SK-N-SH (cell line): ENCODE results near the gene DNAJB9. TPM values are rescaled to one million over a fixed set of nuclear protein-coding genes. Genes with fewer than 3 reads are reported as not detected.

Experiments
- CTCF ChIA-PET: fragments of 300-600, 350-600 bp; formaldehyde crosslinking; extraction: SDS; loops from one replicate; lab custom pipeline; 2021; lab: Yijun Ruan, JAX
- POLR2A ChIA-PET: fragments of 350-600 bp; sonication (Branson Sonifier 250); formaldehyde crosslinking; extraction: SDS; loops from one replicate; lab custom pipeline; 2020; ENCODE audit warnings: antibody characterized with exemption, inconsistent platforms; lab: Yijun Ruan, JAX
- DNase-seq: peaks from one replicate; pipeline ENCODE4 v3.0.0; 2012
- H2AFZ ChIP-seq: fragments of 200-600 bp; sonication (generic); 2 replicates; pipeline ENCODE4 v1.8.1; 2016; ENCODE audit warnings: antibody characterized with exemption, mild to moderate bottlenecking, low read depth
- H3F3A ChIP-seq: fragments of 200-600 bp; sonication (generic); replicated peaks from 2 replicates; pipeline ENCODE3; 2016; ENCODE audit warnings: antibody characterized with exemption, mild to moderate bottlenecking; ENCODE audit not compliant: insufficient read depth
- H3K27ac ChIP-seq, 2 experiments: fragments of 200-500 bp in 1 of 2; fragments of 200-600 bp in 1 of 2; sonication (Bioruptor generic) in 1 of 2; sonication (generic), shearing (Covaris generic) in 1 of 2; 2 replicates each; pipeline versions ENCODE4 v1.5.1 to v1.6.1; 2014 to 2016; ENCODE audit warnings: low read depth in 2 of 2, inconsistent platforms in 1 of 2, low read length in 1 of 2, mild to moderate bottlenecking in 1 of 2, mixed read lengths in 1 of 2
- H3K27me3 ChIP-seq: fragments of 200-600 bp; sonication (generic), shearing (Covaris generic); 2 replicates; pipeline ENCODE4 v1.6.1; 2016; ENCODE audit warnings: mixed run types; ENCODE audit not compliant: insufficient read depth
- H3K36me3 ChIP-seq, 2 experiments: fragments of 200-500 bp in 1 of 2; fragments of 200-600 bp in 1 of 2; sonication (Bioruptor generic) in 1 of 2; sonication (generic) in 1 of 2; replicated peaks in 1 of 2; 2 replicates each; pipeline versions ENCODE3 to v1.5.1; 2014 to 2016; ENCODE audit warnings: low read length in 1 of 2, mild to moderate bottlenecking in 1 of 2; ENCODE audit not compliant: insufficient read depth in 2 of 2, control insufficient read depth in 1 of 2
- H3K4me1 ChIP-seq, 2 experiments: fragments of 200-500 bp in 1 of 2; fragments of 200-600 bp in 1 of 2; sonication (Bioruptor generic) in 1 of 2; sonication (generic), shearing (Covaris generic) in 1 of 2; 2 replicates each; pipeline versions ENCODE4 v1.5.1 to v1.6.1; 2014 to 2016; ENCODE audit warnings: low read depth in 1 of 2, low read length in 1 of 2, mixed run types in 1 of 2; ENCODE audit not compliant: insufficient read depth in 2 of 2, control insufficient read depth in 1 of 2
- H3K4me2 ChIP-seq: fragments of 200-600 bp; sonication (generic), shearing (Covaris generic); 2 replicates; pipeline ENCODE4 v1.6.1; 2017; ENCODE audit warnings: mixed run types
- H3K4me3 ChIP-seq, 2 experiments: fragments of 200-500 bp in 1 of 2; fragments of 200-600 bp in 1 of 2; sonication (Bioruptor generic) in 1 of 2; sonication (generic), shearing (Covaris generic) in 1 of 2; 2 replicates each; pipeline versions ENCODE4 v1.5.1 to v1.8.1; 2014 to 2016; ENCODE audit warnings: low read depth in 2 of 2, inconsistent platforms in 1 of 2, low read length in 1 of 2, mild to moderate bottlenecking in 1 of 2, mixed read lengths in 1 of 2, moderate library complexity in 1 of 2
- H3K79me2 ChIP-seq: fragments of 200-600 bp; sonication (generic); 2 replicates; pipeline ENCODE4 v1.8.1; 2017; ENCODE audit warnings: mild to moderate bottlenecking; ENCODE audit not compliant: insufficient read depth
- H3K9ac ChIP-seq: fragments of 200-600 bp; sonication (generic); 2 replicates; pipeline ENCODE4 v1.6.1; 2017; ENCODE audit warnings: mixed run types
- H3K9me2 ChIP-seq: fragments of 200-600 bp; sonication (generic); 2 replicates; pipeline ENCODE4 v1.6.1; 2017; ENCODE audit warnings: mixed run types
- H3K9me3 ChIP-seq: fragments of 200-600 bp; sonication (generic); 2 replicates; pipeline ENCODE4 v1.6.1; 2017; ENCODE audit warnings: mixed run types, mild to moderate bottlenecking, moderate library complexity
- H4K20me1 ChIP-seq: fragments of 200-600 bp; sonication (generic); 2 replicates; pipeline ENCODE4 v1.6.1; 2017; ENCODE audit warnings: mild to moderate bottlenecking, mixed run types; ENCODE audit not compliant: insufficient read depth
- CHD2 ChIP-seq: fragments of 150-350 bp; IDR thresholded peaks from 2 replicates; pipeline ENCODE4 v1.6.1; 2018; ENCODE audit warnings: low read length; ENCODE audit not compliant: partially characterized antibody
- CTCF ChIP-seq: fragments of 200-600 bp; sonication (generic); IDR thresholded peaks from 2 replicates; pipeline ENCODE4 v1.6.1; 2017; ENCODE audit warnings: antibody characterized with exemption, mild to moderate bottlenecking, moderate library complexity
- EP300 ChIP-seq, 2 experiments: IDR thresholded peaks; 2 replicates each; pipeline versions ENCODE4 v1.4.0 to v1.6.1; 2012; ENCODE audit warnings: borderline replicate concordance in 1 of 2, low read depth in 1 of 2, low read length in 1 of 2
- EZH2phosphoT487 ChIP-seq: fragments of 200-600 bp; sonication (generic); IDR thresholded peaks from 2 replicates; pipeline ENCODE4 v1.6.1; 2017; ENCODE audit warnings: low read depth, mixed run types, mild to moderate bottlenecking, antibody characterized with exemption, moderate library complexity, borderline replicate concordance
- FOSL2 ChIP-seq: IDR thresholded peaks from 2 replicates; pipeline ENCODE4 v1.4.0; 2012; ENCODE audit warnings: low read depth, mild to moderate bottlenecking, moderate library complexity, borderline replicate concordance
- FOXM1 ChIP-seq: IDR thresholded peaks from 2 replicates; pipeline ENCODE4 v1.4.0; 2012; ENCODE audit warnings: low read depth, mild to moderate bottlenecking
- GABPA ChIP-seq: IDR thresholded peaks from 2 replicates; pipeline ENCODE4 v1.4.0; 2012; ENCODE audit warnings: low read depth, mild to moderate bottlenecking
- GATA2 ChIP-seq: sonication (generic); formaldehyde crosslinking; IDR thresholded peaks from 2 replicates; pipeline ENCODE4 v1.5.0; 2020; ENCODE audit warnings: mild to moderate bottlenecking, missing genetic modification reagents
- JUND ChIP-seq: IDR thresholded peaks from 2 replicates; pipeline ENCODE4 v1.4.0; 2012
- MXI1 ChIP-seq: IDR thresholded peaks from 2 replicates; pipeline ENCODE4 v1.6.1; 2012; ENCODE audit warnings: mild to moderate bottlenecking, low read depth, low read length, improper control_type of control experiment
- NFIC ChIP-seq: IDR thresholded peaks from 2 replicates; pipeline ENCODE4 v1.4.0; 2012; ENCODE audit warnings: borderline replicate concordance
- NRF1 ChIP-seq: IDR thresholded peaks from 2 replicates; pipeline ENCODE4 v1.6.1; 2012; ENCODE audit warnings: low read depth, mild to moderate bottlenecking, low read length
- RAD21 ChIP-seq: IDR thresholded peaks from 2 replicates; pipeline ENCODE4 v1.6.1; 2012; ENCODE audit warnings: mild to moderate bottlenecking, low read length
- REST ChIP-seq: IDR thresholded peaks from 2 replicates; pipeline ENCODE4 v1.6.1; 2012; ENCODE audit warnings: mild to moderate bottlenecking, low read depth, low read length, moderate library complexity
- RFX5 ChIP-seq: IDR thresholded peaks from 2 replicates; pipeline ENCODE4 v1.6.1; 2012; ENCODE audit warnings: mild to moderate bottlenecking, improper control_type of control experiment, low read length
- SMC3 ChIP-seq: IDR thresholded peaks from 2 replicates; pipeline ENCODE4 v1.6.1; 2012; ENCODE audit warnings: low read depth, low read length, improper control_type of control experiment
- TCF12 ChIP-seq: IDR thresholded peaks from 2 replicates; pipeline ENCODE4 v1.4.0; 2012
- TEAD4 ChIP-seq: IDR thresholded peaks from 2 replicates; pipeline ENCODE4 v1.4.0; 2012; ENCODE audit warnings: mild to moderate bottlenecking, borderline replicate concordance; ENCODE audit not compliant: insufficient read depth
- YY1 ChIP-seq: IDR thresholded peaks from 2 replicates; pipeline ENCODE4 v1.4.0; 2012; ENCODE audit warnings: low read depth, mild to moderate bottlenecking
- ZBTB33 ChIP-seq: IDR thresholded peaks from 2 replicates; pipeline ENCODE4 v1.4.0; 2012; ENCODE audit warnings: low read depth, borderline replicate concordance
- WGBS: methylation state at CpG from one replicate; pipeline ENCODE4 v1.1.6; 2017; ENCODE audit warnings: low lambda C conversion rate; 5-methylcytosine and 5-hydroxymethylcytosine counted together
- polyA plus RNA-seq, 3 experiments: library from polyadenylated mRNA; depleted of rRNA; stranded (reverse); fragments of >200 nt; gene quantifications; 2 replicates each; pipeline ENCODE4 v1.2.3, GENCODE V29; 2012
- TF ChIP-seq, protein P1 (sequence below): IDR thresholded peaks from 2 replicates; pipeline ENCODE4 v1.4.0; 2012; ENCODE audit warnings: low read depth

DNAJB9 gene
- polyA plus RNA-seq, 1 of the 3 experiments (the other 2 are of a cell fraction), result 6.6 TPM

- H3K9me2 ChIP-seq, result no peaks in the 10 kb centered on the region
- WGBS, result 50% methylated on average over 2 of the region's 2 CpGs
- H3F3A ChIP-seq, result no peaks in the 10 kb centered on the region
- H3K9me3 ChIP-seq, result no peaks in the 10 kb centered on the region
- no peaks in the 10 kb centered on the region for H3K27me3 ChIP-seq
- TF ChIP-seq NFIC, result no peak
- no peak for TF ChIP-seq RAD21
- no peak for TF ChIP-seq YY1
- H3K4me2 ChIP-seq, result no peak overlapping the region
- no peaks in the 10 kb centered on the region for H3K79me2 ChIP-seq
- DNase-seq, result no peak
- H3K4me1 ChIP-seq, result peaks cover 0 to 6% of the 10 kb centered on the region in 2 experiments; a peak in 2 of 4 replicates
- no peak overlapping the region for H2AFZ ChIP-seq
- H3K36me3 ChIP-seq, result no peaks in the 10 kb centered on the region
- no peak overlapping the region for H3K9ac ChIP-seq
- H4K20me1 ChIP-seq, result no peaks in the 10 kb centered on the region
- ChIA-PET POLR2A (no interaction called here), CTCF (interaction anchor here (0.9 kb wide), 1 partner anchor 27 kb away, joined by 3 read pairs; no protein-coding TSS in a partner anchor)
- H3K4me3 ChIP-seq, result no peak overlapping the region
- no peak overlapping the region for H3K27ac ChIP-seq
Measured at GRCh38 chr7:108590606-108591005, 20.9 kb downstream of the DNAJB9 start.

DNA sequence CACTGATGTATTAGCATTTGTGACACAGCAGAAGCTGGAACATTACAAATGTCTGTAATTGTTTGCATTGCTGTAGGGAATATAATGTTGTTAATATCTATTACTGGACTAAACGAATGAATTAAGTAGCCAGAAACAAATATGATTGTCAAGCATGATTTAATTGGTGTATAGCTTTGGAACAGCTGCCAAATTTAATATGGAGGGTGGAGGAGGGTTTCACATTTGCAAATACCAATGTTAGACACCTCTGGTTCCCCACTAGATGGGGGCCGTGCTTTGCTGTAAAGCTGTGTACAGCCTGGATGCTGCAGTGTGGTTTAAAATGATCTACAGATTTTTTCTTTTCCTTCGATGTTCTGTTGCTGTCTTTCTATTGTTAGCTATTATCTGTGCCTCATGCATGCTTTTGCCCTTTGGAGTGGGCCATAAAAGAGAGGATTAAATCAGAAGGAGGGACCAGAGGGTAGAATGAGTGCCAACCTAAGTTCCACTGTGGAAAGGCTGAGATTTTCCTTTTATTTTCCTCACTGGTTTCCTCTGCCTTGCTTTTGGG is 23.1 kb downstream of the DNAJB9 start:
- peak; percentile 76 for DNase-seq
- ChIA-PET POLR2A (interaction anchor here (0.6 kb wide), 1 partner anchor 501 kb away, joined by 4 read pairs; no protein-coding TSS in a partner anchor), CTCF (interaction anchor here (0.6 to 2.2 kb wide), 26 partner anchors 9 to 559 kb away, joined by 3 to 31 read pairs (median 4); no protein-coding TSS in a partner anchor)
- Histone ChIP-seq H4K20me1 (no peaks in the 10 kb centered on the region), H3K9me2 (no peaks in the 10 kb centered on the region), H2AFZ (no peak overlapping the region), H3K4me2 (no peak overlapping the region), H3K27me3 (no peaks in the 10 kb centered on the region), H3K79me2 (no peaks in the 10 kb centered on the region), H3K36me3 (no peaks in the 10 kb centered on the region), H3K4me3 (no peak overlapping the region), H3K9me3 (no peaks in the 10 kb centered on the region), H3K4me1 (peaks cover 0 to 6% of the 10 kb centered on the region in 2 experiments; a peak in 2 of 4 replicates), H3F3A (no peaks in the 10 kb centered on the region), H3K9ac (no peak overlapping the region), H3K27ac (no peak overlapping the region)
- 4% methylated on average over 3 of the region's 3 CpGs for WGBS
- TF ChIP-seq GABPA, result no peak
- TF ChIP-seq NRF1, result no peak
- no peak for TF ChIP-seq JUND
- no peak for TF ChIP-seq FOXM1
- no peak for TF ChIP-seq GATA2 (CRISPR knock-in tag)
- TF ChIP-seq ZBTB33, result no peak
- peak; percentile 57 for TF ChIP-seq SMC3
- TF ChIP-seq EZH2phosphoT487, result no peak
- TF ChIP-seq FOSL2, result no peak
- TF ChIP-seq EP300 (IDR thresholded peaks at IDR 0.05; ENCODE audit: borderline replicate concordance in 1 of 2, low read depth in 1 of 2, low read length in 1 of 2), result peak in 1 of 2 experiments; percentile 80; a peak in 2 of 4 replicates
- TF ChIP-seq CHD2, result peak; percentile 61
- 0 out of 2 replicates have a peak, but pooled peaks have one; percentile 24 for TF ChIP-seq MXI1
- no peak for TF ChIP-seq REST
- peak; percentile 58; the same call in 1 of the 2 replicates for TF ChIP-seq RFX5
- TF ChIP-seq TCF12, result no peak
- peak; percentile 48 for TF ChIP-seq CTCF
- TF ChIP-seq, protein P1, sequence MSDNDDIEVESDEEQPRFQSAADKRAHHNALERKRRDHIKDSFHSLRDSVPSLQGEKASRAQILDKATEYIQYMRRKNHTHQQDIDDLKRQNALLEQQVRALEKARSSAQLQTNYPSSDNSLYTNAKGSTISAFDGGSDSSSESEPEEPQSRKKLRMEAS, result no peak
- TF ChIP-seq TEAD4, result no peak
- TF ChIP-seq NFIC, result no peak
